Nephron progenitor cell (in vitro differentiated cells): Measurements from ENCODE around the gene RGCC.

Source experiments
- DNase-seq: peaks from one replicate; pipeline ENCODE4 v3.0.0; 2021
- H3K27ac Mint-ChIP-seq: 2 replicates; pipeline ENCODE4 v1.8.0; 2021; ENCODE audit warnings: mild to moderate bottlenecking, moderate library complexity, mixed read lengths
- H3K27me3 Mint-ChIP-seq: 2 replicates; pipeline ENCODE4 v1.8.0; 2021; ENCODE audit warnings: mild to moderate bottlenecking, low read depth, mixed read lengths; ENCODE audit not compliant: poor library complexity
- H3K36me3 Mint-ChIP-seq: 2 replicates; pipeline ENCODE4 v1.8.0; 2021; ENCODE audit warnings: low read depth, mixed read lengths
- H3K4me1 Mint-ChIP-seq: 2 replicates; pipeline ENCODE4 v1.8.0; 2021; ENCODE audit warnings: mixed read lengths
- H3K4me3 Mint-ChIP-seq: 2 replicates; pipeline ENCODE4 v1.8.0; 2021; ENCODE audit warnings: mild to moderate bottlenecking, moderate library complexity, mixed read lengths
- H3K9me3 Mint-ChIP-seq: 2 replicates; pipeline ENCODE4 v1.8.0; 2021; ENCODE audit warnings: mild to moderate bottlenecking, moderate library complexity, mixed read lengths
- CTCF ChIP-seq: fragments of 200-600 bp; sonication (generic); IDR thresholded peaks from 2 replicates; pipeline ENCODE4 v1.5.0; 2021; ENCODE audit warnings: antibody characterized with exemption

RGCC gene

DNA sequence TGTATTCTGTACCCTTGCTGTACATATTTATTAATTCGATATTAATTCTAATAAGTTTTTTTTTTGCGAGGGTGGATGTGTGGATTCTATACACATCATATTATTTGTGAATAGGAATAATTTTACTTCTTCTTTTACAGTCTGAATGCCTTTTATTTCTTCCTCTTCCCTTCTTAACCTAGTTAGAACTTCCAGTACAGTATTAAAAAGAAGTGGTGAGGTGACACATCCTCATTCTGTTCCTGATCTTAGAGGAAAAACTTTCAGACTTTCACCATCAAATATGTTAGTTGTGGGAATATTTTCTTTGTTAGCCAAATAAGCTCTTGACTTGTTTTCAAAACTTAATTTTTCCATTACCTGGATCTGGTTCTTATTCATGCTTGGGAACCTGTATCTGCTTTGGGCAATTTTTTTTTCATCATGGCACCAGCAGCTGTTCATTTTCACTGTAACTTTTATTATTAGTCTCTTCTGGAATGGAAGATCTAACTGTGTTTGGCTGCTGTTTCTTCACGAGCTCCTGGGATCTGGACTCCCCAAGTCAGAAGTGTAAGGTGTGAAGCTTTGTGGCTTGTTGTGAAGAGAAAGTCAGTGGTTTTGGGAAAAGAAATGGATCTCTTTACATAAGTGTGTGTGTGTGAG is 33.1 kb downstream of the RGCC start:
- Mint-ChIP-seq H3K4me3 (no peak overlapping the region), H3K9me3 (peaks cover under 1% of the 10 kb centered on the region), H3K27me3 (no peaks in the 10 kb centered on the region), H3K27ac (no peak overlapping the region), H3K36me3 (no peaks in the 10 kb centered on the region), H3K4me1 (peaks cover 2% of the 10 kb centered on the region)
- TF ChIP-seq CTCF: no peak
- DNase-seq: no peak

DNA sequence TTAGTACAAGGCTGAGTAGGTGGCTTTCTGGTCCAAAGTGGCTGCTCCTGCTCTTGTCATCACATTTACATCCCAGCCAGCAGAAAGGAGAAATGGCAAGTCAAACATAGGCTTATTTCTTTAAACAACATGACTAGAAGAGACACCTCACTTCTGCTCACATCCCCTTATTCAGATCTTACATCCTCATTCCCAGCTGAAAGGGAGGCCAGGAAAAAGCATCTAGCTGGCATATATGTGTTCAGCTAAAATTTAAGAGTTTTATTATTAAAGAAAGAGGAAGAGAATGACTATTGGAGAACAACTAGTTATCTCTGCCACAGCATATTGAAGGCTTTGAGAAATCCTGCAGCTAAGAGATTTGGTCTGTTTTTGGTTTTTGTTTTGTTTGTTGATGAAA is 34.1 kb downstream of the RGCC start:
- Mint-ChIP-seq H3K4me1 (peaks cover 4% of the 10 kb centered on the region), H3K36me3 (no peaks in the 10 kb centered on the region), H3K27me3 (no peaks in the 10 kb centered on the region), H3K4me3 (no peak overlapping the region), H3K9me3 (no peaks in the 10 kb centered on the region), H3K27ac (no peak overlapping the region)
- no peak for DNase-seq
- no peak for TF ChIP-seq CTCF

GRCh38 chr13:41492432-41493260 is 35.3 kb downstream of the RGCC start:
- no peak for DNase-seq
- Mint-ChIP-seq H3K27me3 (no peaks in the 10 kb centered on the region), H3K4me1 (peaks cover 4% of the 10 kb centered on the region), H3K9me3 (no peaks in the 10 kb centered on the region), H3K4me3 (no peak overlapping the region), H3K36me3 (no peaks in the 10 kb centered on the region), H3K27ac (no peak overlapping the region)
- TF ChIP-seq CTCF: no peak

DNA sequence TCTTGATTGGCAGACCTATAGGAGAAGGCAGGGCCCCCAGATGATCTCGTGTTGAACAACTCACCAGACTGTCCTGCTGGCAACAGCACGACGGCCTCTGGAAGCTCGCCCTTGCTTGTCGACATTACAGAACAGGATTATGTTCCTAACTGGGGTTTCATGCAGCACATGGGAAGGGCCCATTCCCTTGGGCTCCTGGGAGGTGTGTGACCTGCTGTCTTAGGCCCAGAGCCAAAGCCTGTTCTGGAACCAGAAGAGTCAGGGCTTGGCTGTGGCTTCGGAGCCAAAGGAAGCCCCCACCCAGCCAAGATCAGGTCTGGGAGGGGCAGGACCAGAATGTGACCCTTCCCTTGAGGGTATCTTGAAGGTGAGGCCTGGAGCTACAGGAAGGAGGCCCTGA is 36.9 kb downstream of the RGCC start:
- no peak overlapping the region for H3K4me3 Mint-ChIP-seq
- H3K27me3 Mint-ChIP-seq: peaks cover 3% of the 10 kb centered on the region

DNA sequence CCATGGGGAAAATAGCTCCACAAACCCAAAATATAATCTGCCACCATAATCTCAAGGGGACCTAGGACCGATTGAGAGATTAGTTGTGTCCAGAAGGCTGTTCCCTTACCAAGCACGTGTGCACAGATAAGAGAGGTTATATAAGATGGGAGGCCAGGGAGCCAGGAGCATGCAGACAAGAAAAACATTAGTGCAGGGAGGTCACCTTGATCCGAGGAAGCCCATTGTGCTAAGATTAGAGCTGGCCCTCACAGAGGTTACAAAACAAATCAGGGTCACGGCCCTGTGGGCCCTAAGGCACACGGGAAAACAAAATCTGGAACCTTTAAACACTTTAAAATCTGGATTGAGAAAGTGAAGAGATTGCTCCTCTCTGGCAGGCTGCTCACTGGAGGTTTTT is 37.7 kb downstream of the RGCC start:
- no peaks in the 10 kb centered on the region for H3K9me3 Mint-ChIP-seq
- H3K4me1 Mint-ChIP-seq: peaks cover 9% of the 10 kb centered on the region
- DNase-seq: no peak
- peaks cover 3% of the 10 kb centered on the region for H3K27me3 Mint-ChIP-seq
- no peak for TF ChIP-seq CTCF
- H3K36me3 Mint-ChIP-seq: no peaks in the 10 kb centered on the region
- no peak overlapping the region for H3K4me3 Mint-ChIP-seq
- no peak overlapping the region for H3K27ac Mint-ChIP-seq

More for the DNA sequence above, 36.9 kb downstream of the RGCC start:
- no peak overlapping the region for H3K27ac Mint-ChIP-seq
- H3K9me3 Mint-ChIP-seq: no peaks in the 10 kb centered on the region
- H3K4me1 Mint-ChIP-seq: peaks cover 5% of the 10 kb centered on the region
- DNase-seq: no peak
- no peaks in the 10 kb centered on the region for H3K36me3 Mint-ChIP-seq
- no peak for TF ChIP-seq CTCF
